Liver (tissue), 4 donors: Measurements from ENCODE around the gene TCF21. TPM values are rescaled to one million over a fixed set of nuclear protein-coding genes. Genes with fewer than 3 reads are reported as not detected.

ENCODE experiments used
- polyA plus RNA-seq, 2 donors: library from polyadenylated mRNA; stranded (reverse) in 1 of 2; unstranded in 1 of 2; fragments of 200-250 nt in 1 of 2; fragments of >200 nt in 1 of 2; fragmentation: Nextera tagmentation in 1 of 2; extraction: Ambion mirVana in 1 of 2; gene quantifications; one replicate each; pipeline versions ENCODE4 v1.2.1 to v1.2.3, GENCODE V29; 2013 to 2015
- total RNA-seq, 2 donors: library from RNA; depleted of rRNA; stranded (reverse); fragments of >200 nt; gene quantifications; one replicate each; pipeline ENCODE4 v1.2.3, GENCODE V29; 2014
- donor health status: healthy.
- donor health status: healthy.
- donor health status: healthy.

The TCF21 gene
- total and polyA plus RNA-seq, 4 donors, result 0.57 to 1.1 (median 0.85) TPM

Other genes starting within 250 kb of the TCF21 start
- 10 to 100 TPM in 1 of 2 donors, 1 to 10 TPM in 1; 5.4 to 34.6 TPM for gene TBPL1, start 64.1 kb downstream of the TCF21 start, total RNA-seq
- 10 to 100 TPM; 10.5 to 12.5 TPM for gene TBPL1, start 64.1 kb downstream of the TCF21 start, polyA plus RNA-seq
- 1 to 10 TPM; 2.2 TPM for gene SLC2A12, start 163.5 kb downstream of the TCF21 start, total RNA-seq
- under 1 TPM; 0.36 to 0.42 TPM for gene SLC2A12, start 163.5 kb downstream of the TCF21 start, polyA plus RNA-seq